ENCODE data around the gene PDCD7.
"Not testable (repeated sequence)": the region's sequence is repeated elsewhere in the genome, so short reads cannot be mapped to it uniquely, and the experiment has no call there.

PDCD7 gene, protein sequence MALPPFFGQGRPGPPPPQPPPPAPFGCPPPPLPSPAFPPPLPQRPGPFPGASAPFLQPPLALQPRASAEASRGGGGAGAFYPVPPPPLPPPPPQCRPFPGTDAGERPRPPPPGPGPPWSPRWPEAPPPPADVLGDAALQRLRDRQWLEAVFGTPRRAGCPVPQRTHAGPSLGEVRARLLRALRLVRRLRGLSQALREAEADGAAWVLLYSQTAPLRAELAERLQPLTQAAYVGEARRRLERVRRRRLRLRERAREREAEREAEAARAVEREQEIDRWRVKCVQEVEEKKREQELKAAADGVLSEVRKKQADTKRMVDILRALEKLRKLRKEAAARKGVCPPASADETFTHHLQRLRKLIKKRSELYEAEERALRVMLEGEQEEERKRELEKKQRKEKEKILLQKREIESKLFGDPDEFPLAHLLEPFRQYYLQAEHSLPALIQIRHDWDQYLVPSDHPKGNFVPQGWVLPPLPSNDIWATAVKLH

DNA sequence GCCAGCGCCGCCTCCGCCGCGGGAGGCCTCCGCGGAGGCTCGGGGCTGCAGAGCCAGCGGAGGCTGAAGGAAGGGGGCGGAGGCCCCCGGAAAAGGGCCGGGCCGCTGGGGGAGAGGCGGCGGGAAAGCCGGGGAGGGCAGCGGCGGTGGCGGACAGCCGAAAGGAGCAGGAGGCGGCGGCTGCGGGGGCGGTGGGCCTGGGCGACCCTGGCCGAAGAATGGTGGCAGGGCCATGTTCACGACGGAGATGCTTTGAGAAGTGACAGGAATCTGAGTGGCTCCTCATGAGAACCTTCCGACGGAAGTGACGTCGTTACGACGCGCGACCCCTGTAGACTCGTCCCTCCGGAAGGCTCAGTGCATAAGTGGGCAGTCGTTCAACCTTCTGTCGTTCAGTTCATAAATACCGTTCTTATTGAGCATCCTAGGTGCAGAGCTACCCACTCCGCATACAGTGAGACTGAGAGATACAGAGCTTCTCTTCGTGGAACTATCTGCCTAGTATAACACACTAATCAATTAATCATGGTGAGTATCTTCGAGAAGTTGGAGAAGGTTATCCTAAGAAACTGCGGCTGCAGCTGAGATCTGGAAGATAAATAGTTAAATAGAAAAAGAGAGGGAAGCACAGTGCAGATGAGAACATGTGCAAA lies at the start of gene PDCD7:
Gene PDCD7, minus strand, starts transcription at position 261 of the 653 bp plus-strand sequence. Its CDS starts 27 bp downstream, at position 234.
- DNase-seq: peak; percentile 88

DNA sequence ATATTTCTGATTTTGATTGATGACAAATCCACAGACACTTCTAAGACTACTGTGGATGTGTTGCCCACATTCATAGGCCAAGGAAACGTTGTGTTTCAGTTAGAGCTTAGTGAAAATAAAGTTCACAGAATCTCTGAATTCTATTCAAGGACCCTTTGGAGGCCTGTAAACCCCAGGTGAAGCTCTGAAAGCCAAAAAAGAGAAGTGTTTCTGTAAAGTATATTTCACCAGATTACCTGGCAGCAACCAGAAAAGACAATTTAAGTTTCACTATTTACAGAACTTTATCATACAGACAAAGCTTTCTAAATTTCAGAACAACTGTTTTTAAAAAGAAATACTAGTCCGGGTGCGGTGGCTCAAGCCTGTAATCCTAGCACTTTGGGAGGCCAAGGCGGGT lies 48.9 kb upstream of the PDCD7 start:
- no peak for DNase-seq

DNA sequence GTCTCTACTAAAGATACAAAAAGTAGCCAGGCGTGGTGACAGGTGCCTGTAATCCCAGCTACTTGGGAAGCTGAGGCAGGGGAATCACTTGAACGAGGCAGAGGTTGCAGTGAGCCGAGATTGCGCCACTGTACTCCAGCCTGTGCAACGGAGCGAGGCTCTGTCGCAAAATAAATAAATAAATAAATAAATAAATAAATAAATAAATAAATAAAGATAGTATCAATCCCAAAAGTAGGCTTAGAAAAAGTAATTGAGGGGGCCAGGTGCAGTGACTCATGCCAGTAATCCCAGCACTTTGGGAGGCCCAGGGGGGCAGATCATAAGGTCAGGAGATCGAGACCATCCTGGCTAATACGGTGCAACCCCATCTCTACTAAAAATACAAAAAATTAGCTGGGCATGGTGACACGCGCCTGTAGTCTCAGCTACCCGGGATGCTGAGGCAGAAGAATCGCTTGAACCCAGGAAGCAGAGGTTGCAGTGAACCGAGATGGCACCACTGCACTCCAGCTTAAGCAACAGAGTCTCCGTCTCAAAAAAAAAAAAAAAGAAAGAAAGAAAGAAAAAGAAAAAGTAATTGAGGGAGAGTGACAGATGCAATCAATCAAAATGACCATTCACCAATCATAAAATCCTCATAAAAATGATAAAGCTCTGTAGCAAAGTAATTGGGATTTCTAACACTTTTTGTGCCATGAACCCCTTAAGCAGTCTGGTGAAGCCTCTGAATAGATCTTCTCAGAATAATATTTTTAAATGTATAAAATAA lies 48.2 kb upstream of the PDCD7 start:
- DNase-seq: not testable (repeated sequence)

DNA sequence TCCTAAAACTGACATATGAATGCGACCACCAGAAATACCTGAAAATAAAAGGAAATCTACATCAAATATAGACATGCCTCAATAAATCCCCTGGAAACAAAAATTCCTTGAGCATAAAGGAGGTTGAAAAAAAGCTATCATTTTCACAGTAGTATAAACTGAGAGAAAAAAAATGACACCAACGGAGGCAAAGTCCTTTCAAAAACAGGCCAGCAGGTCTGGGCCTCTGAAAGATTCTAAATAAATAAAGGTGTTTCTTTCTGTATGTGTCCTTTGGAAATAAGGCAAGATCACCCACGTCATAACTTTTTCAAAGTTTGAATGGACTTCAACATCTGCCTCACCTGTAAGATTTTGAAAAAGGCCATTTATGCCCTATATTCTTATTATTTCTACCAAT lies 46.6 kb upstream of the PDCD7 start:
- DNase-seq: no peak

DNA sequence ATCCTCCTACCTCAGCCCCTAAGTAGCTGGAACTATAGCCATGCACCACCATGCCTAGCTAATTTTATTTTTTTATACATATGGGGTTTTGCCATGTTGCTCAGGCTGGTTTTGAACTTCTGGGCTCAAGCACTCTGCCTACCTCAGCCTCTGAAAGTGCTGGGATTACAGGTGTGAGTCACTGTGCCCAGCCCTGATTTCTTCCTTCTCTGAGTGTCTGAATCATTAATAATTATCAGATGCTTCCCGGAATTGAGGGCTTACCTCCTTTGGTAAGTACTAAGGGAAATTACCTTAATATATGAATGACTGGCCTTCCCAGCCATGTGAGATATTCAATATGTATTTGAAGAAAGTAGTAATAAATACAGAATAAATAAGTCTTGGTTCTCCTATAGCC lies 44.3 kb upstream of the PDCD7 start:
- DNase-seq: no peak

DNA sequence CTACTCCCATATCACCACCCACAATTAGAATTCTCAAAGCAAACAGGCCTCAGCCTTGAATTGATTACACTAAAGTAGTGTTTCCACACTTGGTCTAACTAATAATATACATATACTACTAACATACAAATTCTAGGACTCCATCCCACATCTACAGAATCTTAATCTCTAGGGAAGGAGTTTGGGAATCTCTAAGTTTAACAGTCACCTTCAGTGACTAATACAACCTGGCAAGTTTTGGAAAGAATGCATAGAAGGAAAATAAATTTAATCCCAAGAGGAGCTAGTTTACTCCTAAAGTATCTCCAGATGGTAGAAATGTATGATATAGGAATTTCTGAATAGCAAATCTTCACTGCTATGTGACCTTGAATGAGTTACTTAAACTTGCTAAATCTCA lies 42.4 kb upstream of the PDCD7 start:
- DNase-seq: no peak

DNA sequence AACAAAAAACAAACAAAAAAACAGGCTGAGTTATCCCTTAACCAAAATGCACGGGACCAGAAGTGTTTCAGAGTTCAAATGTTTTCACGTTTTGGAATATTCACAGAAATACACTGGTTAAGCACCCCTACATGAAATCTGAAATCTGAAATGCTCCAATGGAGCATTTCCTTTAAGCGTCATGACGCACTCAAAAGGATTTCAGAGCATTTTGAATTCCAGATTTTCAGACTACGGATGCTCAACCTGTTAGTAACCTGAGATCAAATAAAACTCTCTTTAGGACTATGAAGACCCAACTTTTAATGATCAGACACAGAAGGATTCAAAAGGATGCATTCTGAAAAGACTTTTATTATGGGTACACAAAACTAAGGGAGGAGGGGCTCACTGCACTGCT lies 41.9 kb upstream of the PDCD7 start:
- DNase-seq: no peak

DNA sequence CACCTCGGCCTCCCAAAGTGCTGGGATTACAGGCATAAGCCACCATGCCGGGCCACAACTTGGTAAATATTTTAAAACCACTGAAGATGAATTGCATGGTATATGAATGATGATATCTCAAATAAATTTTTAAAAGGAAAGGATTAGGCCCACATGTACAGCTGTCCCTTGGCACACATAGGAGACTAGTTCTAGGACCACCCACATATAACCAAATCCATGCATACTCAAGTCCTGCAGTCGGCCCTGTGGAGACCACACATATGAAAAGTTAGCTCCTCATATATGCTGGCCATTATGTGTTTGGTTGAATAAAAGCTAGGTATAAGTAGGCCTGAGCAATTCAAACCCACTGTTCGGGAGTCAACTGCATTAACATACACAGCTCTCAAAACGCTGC lies 40.9 kb upstream of the PDCD7 start:
- DNase-seq: no peak

DNA sequence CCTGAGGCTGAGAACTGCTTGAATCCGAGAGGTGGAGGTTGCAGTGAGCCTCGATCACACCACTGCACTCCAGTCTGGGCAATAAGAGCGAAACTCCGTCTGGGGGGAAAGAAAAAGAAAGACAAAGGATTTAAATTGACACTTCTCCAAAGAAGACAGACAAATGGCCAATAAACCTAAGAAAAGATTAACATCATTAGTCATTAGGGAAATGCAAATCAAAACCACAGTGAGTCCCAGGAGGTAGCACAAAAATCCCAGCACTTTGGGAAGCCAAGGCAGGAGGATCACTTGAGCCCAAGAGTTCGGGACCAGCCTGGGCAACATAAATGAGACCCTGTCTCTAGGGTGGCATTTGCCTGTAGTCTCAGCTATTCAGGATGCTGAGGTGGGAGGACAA lies 38.9 kb upstream of the PDCD7 start:
- DNase-seq: no peak

DNA sequence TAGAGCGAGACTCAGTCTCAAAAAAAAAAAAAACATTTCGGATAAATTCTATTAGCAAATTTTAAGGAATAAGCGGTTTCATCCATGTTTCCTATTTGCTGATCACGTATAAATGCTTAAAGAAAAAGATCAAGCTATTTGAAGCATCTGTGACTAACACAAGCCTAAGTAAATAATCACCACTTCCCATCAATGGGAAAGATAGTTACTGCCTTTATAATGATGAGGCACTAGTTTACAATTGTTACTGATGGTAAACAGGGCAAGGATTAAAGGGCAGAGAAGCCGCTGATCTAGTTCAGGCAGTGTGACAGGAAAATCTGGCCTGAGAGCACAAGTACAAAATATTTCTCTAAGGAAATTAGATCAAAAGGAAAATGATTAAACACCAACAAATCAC lies 37.8 kb upstream of the PDCD7 start:
- DNase-seq: no peak

DNA sequence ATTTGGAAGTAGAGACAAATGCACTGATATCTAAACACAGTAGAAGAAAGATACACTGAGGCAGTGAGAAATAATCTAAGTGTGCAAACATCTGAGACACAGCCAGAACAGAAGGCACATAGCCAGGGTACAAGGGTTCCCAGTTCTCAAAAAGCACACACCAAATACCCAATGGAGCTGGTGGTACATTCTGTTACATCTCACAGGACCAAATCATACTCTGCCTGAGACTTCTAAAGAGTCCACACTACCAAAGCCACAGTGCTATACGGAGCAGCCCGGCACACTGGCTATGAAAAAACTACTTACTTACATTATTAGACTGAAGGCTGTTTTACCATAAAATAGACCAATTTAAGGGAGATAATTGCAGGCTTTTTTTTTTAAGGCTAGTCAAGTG lies 32.3 kb upstream of the PDCD7 start:
- DNase-seq: no peak

DNA sequence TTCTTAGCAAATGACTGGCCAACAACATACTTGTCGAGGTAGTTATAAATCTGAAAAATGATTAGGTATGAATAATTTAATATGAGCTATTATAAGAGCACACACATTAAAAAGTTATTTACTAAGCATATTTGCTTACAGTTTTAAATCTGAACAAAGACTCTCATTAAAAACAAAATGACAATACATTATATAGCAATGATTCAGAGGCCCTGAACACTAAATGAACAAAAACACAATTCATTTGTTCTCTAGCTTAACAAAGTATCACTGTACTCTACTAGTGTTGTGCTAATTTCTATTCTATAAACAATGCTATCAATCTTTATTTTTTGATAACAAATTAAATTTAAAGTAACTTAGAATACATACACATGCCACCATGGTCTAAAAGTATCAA lies 30.5 kb upstream of the PDCD7 start:
- no peak for DNase-seq

DNA sequence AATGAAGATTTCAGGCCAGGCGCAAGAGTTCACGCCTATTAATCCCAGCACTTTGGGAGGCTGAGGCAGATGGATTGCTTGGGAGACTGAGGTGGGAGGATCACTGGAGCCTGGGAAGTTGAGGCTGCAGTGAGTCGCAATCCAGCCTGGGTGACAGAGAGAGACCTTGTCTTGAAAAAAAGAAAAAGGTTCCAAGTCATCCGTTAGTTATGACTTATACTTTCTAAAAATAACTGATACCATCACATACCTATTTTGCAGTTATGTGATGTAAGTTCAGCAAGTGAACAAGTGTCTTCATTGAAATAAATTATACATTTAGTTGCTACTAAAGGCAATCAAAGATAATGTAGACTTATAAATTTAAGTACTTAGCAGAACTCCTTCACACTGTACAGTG lies 29.4 kb upstream of the PDCD7 start:
- no peak for DNase-seq

DNA sequence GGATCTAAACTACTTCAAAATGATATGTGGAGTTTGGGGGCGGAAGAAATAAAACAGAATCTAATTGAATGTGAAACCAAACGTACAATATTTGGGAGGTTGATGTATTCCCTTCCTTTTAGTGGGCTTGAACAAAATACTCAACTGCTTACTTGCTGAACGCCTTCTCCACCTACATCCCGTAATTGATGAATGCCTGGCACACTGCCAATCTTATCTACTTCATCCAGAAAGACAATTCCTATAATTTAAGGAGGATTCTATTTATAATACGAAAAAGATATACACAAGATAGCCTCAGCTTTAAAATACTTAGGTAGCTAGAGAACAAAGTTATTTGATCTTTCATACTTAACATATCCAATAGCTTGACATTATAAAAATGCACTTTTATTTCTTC lies 23.1 kb upstream of the PDCD7 start:
- DNase-seq: no peak

DNA sequence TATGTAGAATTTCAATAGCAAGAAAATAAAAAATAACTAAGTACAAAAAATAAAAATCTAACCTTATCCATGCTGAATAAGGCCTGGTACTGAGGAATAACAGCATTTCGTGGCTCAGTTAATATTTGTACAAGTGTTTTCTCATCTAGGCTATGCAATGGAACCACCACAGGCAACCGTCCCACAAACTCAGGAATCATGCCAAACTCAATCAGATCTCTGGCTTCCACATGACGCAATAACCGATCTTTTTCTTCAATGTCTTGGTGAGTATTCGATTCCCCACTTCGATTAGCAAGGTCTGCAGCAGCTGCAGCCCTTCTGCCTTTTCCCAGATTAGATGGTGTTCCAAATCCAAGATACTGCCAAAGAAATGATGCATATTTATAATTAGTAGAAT lies 21.1 kb upstream of the PDCD7 start:
- DNase-seq: no peak

DNA sequence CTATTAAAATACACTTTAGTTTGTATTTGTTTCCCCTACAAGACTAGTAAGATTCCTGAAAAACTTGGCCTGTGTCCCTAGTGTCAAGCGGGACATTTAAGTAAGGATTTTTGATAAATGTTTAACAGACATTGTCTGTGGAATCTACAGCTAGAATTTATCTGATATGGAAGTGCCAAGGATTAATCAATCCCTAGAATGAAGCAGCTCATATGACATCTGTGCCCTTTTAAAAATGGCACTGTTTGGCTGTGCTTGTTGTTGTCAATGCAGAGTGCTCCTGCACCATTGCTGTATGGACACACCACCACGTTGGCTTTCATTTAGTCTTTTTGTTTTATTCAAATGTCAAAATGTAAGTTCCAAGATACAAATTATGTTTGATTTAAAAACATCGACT lies 14.3 kb upstream of the PDCD7 start:
- no peak for DNase-seq

DNA sequence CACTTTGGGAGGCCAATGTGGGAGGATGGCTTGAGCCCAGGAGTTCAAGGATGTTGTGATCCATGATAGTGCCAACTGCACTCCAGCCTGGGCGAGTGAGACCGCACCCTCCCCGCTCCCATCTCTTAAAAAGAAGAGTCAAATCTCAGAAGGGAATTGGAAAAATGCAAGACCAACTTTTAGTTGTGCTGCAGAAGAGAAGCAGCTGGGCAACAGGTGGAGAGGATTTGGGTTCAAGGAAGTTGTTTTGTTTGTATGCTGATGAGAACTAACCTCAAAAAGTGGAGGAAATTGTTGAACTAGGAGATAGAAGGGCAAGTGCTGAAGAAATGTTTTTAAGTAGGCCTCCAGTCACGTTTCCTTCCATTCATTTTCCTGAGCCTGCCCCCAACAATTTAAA lies 12.8 kb upstream of the PDCD7 start:
- DNase-seq: no peak

DNA sequence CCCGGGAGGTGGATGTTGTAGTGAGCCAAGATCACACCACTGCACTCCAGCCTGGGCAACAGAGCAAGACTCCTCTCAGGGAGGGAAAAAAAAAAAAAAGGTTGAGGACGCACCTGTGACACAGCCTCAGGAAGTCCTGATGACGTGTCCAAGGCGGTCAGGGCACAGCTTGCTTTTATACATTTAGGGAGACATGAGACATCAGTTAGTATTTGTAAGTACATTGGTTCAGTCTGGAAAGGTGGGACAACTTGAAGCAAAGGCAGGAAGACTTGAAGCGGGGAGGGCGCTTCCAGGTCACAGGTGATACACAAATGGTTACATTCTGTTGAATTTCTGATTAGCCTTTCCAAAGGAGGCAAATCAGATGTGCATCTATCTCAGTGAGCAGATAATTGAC lies 5.0 kb upstream of the PDCD7 start:
- DNase-seq: not testable (repeated sequence)

DNA sequence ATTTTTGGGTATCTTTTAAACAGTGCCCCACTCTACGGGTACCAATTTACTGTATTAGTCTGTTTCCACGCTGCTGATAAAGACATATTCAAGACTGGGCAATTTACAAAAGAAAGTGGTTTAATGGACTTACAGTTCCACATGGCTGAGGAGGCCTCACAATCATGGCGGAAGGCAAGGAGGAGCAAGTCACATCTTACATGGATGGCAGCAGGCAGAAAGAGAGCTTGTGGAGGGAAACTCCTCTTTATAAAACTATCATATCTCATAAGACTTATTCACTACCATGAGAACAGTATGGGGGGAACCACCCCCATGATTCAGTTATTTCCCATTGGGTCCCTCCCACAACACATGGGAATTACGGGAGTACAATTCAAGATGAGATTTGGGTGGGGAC lies 4.3 kb upstream of the PDCD7 start:
- DNase-seq: not testable (repeated sequence)

DNA sequence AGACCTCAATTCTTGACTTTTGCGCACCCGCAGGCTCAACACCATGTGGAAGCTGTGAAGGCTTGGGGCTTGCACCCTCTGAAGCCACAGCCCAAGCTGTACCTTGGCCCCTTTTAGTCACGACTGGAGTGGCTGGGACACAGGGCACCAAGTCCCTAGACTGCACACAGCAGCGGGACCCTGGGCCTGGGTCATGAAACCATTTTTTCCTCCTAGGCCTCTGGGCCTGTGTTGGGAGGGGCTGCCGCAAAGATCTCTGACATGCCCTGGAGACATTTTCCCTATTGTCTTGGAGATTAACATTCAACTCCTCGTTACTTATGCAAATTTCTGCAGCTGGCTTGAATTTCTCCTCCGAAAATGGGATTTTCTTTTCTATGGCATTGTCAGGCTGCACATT lies 3.5 kb upstream of the PDCD7 start:
- DNase-seq: not testable (repeated sequence)

DNA sequence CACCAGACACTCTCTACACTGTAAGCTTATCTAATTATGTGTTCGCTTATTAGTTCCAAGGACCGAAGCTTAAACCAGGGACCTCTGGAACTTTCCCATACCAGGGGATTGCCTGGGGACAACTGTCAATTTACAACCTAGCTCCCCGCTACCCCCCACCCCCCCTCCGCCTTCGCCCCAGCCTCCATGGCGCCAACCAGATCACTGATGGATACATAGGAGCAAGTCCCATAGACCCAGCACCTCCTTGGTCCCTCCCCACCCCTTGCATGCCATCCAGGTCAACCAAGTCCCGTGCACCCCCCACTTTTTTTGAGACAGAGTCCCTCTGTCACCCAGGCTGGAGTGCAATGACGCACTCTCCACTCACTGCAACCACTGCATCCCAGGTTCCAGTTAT lies 930 bp upstream of the PDCD7 start:
- DNase-seq: no peak

DNA sequence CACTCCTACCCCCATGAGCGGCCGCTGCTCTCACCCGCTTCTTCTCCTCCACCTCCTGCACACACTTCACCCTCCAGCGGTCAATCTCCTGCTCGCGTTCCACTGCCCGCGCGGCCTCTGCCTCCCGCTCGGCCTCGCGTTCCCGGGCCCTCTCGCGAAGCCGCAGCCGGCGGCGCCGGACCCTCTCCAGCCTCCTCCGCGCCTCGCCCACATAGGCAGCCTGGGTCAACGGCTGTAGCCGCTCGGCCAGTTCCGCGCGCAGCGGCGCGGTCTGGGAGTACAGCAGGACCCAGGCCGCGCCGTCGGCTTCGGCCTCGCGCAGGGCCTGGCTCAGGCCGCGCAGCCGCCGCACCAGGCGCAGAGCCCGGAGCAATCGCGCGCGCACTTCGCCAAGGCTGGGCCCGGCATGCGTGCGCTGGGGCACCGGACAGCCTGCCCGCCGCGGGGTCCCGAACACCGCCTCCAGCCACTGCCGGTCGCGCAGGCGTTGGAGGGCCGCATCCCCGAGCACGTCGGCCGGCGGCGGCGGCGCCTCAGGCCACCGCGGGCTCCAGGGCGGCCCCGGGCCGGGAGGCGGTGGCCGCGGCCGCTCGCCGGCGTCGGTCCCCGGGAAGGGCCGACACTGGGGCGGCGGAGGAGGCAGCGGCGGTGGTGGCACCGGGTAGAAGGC lies 595 bp downstream of the PDCD7 start:
- no peak for DNase-seq

DNA sequence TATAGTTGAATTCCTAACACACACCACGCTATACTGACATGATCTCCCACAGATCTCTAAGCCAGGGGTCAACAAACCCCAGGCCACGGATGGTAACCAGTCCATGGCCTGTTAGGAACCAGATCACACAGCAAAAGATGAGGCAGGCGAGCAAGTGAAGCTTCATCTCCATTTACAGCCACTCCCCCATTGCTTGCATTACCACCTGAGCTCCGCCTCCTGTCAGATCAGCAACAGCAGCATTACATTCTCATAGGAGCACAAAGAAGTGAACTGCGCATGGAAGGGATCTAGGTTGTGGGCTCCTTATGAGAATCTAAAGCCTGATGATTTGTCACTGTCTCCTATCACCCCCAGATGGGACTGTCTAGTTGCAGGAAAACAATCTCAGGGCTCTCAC lies 2.7 kb downstream of the PDCD7 start:
- no peak for DNase-seq

Measured in CD4-positive, alpha-beta T cell treated with Interleukin-15 for 1 hour (primary cell).